ENCODE measurements around the gene RALGDS.

The RALGDS gene

DNA sequence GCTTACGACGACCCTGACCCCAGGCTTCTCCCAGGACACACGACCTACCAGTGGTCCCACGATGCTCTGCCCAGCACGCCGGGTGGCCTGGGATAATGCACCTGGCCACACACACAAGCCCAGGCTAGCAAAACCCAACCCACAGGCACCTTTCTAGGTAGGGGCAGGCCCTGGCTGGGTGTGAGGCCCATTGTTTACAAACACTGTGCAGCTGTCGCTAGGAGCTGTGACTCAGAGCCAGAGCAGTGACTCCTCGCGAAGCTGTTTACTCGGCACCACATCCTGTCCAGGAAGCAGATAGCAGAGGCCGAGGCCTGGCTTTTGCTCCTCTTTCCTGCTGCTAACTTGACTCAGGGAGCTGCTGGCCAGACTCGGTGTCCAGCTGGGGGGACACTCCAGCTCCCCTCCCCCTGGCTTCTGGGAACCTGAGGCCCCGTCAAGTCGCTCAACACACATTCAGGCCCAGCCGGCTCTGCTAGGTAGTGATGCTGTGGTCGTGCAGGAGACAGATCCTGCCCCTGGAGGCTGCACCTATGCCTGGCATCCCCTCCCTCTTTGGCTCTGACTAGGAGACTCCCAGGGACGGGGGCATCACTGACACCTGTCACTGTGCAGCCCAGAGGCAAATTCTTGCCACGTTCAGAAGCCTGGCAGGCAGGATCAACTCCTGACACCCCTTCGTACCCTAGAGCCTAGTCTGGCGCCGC, 12.8 kb upstream of the RALGDS start:
- peak; percentile 95 for DNase-seq

- peak; percentile 46 for DNase-seq
Observed at GRCh38 chr9:133132174-133132573, 11.1 kb upstream of the RALGDS start.

GRCh38 chr9:133131506-133131905, 10.5 kb upstream of the RALGDS start:
- DNase-seq = no peak

DNA sequence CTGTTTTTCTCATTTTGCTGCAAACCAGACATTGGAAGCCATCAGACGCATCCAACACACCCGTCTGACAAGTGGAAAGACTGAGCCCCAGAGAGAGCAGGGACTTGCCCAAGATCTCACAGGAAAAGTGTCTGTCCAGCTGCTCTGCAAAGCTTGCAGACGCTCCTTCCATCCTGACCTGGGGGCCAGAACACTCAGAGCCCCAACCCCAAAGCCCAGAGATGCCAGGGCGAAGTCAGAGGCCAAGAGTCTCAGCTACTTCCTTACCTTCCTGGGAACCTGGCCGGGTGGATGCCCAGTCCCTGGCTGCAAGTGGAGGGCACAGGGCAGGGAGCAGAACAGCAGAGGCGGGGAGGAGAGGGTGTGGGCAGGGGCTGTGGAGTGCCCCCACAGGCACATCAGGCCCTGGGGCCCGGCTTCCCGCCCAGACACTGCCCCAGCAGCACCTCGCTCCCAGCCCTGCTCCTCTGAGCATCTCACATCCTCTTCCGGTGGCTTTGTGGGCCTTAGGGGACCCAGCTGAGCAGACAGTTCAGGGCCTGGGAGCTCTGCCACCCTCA, 9.7 kb upstream of the RALGDS start:
- DNase-seq = peak; percentile 79

DNA sequence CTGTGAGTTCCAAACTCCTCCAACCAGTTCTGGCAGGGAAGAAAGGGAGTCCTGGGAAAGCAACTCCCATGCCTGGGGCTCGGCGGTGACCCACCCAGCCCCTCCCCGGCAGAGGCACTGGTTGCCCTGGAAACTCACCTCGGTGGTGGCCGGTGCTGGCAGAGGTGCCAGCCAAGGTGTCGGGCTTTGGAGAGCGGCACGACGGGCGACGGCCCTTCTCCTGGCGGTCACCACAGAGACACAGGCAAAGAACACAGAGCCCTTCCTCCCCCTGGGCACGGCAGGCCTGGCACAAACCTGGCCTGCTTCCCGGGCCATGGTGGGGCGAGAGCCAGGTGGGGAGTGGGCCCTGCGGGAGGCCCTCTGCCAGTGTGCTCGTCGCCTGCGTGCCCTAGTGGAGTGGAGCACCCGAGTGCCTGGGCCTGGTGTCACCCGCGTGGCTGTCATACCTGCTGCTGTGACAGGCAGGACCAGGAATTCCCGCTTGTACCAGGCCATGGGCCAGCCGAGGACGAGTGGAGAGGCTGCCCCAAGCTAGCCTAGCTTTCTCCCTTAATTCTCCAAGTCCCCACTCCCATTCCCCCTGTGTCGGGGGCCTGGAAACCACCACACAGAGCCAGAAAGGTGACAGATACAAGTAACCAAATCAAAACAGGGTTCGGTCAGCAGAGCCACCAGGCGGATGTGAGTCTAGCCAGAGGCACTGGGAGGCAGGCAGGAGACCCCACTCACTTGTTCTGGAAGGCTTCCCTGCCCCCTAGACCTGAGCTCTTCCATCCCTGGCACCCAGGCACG, 8.2 kb upstream of the RALGDS start:
- peak; percentile 69 for DNase-seq

DNA sequence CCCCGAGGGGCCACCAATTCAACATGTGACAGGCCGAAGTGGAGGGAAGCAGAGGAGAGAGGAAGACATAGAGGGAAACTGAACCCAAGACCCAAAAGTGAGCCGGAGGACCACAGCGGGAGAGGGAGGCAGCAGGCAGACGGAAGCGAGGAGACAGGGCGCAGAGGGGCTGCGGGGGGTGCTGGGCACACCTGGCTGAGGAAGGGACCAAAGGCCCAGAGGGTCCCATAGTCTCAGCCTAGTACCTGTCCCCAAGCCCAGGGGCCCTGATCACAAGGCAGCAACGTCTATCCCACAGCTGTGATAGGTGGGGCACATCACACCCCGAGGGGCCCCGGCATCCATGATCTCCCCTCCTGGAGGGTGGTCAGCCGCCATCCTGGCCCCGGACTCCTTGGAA, 7.1 kb upstream of the RALGDS start:
- DNase-seq = no peak

DNA sequence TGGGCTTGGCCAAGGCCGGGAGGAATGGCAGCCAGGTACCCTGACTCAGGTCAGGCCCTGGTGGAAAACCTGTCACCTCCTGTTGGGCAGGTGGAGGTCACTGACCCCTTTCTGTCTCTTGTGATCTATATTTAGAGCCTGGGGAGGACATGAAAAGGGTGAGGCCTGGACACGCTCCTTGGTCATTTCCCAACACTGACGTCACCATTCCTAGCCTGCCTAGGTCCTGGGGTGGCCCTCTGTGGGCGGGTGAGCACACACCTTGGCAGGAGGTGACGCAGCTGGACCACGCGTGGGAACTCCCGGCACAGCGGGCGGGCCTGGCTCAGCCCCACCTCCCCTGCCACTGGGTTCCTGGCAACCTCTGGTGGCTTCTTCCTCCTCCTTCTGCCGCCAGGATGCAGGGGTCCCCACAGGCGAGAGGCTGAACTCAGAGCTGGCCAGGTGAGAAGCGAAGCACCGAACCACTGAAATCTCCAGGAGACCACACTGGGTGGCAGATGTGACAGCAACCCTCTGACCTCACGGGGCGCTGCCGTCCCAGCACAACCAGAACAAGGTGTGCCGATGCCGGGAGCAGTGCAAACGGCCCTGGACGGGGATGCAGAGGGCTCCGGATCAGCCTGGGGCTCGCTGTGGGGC, 6.4 kb upstream of the RALGDS start:
- DNase-seq = peak; percentile 86

DNA sequence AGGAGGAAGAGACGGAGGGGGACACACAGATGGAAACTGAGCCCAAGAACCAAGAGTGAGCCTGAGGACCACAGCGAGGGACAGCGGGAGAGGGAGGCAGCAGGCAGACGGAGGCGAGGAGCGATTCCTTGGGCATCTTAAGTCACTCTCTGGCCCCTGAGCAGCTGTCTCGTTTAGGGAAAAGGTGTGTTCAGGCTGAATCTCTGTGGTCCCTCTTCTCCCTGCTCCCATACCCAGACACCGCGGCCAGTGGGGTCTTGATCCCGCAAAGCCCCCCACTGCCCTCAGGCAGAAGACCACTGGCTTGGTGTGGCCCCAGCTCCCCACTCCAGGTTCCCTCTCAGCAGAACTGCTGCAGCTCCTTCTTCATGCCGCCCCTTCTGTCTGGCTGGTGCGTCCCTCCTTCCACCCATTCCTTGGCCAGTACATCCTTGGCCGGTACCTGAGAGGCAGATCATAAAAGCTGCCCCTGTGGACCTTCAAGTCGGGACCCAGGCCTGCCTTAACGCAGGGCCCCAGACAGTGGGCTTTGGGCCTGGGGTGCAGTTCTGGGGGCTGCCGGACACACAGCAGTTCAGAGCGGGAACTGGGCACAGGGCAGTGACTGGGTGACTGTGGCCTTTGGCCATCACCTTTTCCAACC, 5.8 kb upstream of the RALGDS start:
- DNase-seq = no peak

- peak; percentile 34 for DNase-seq
Observed at GRCh38 chr9:133125941-133126696, 5.1 kb upstream of the RALGDS start.

GRCh38 chr9:133124907-133125275, 3.9 kb upstream of the RALGDS start:
- no peak for DNase-seq

DNA sequence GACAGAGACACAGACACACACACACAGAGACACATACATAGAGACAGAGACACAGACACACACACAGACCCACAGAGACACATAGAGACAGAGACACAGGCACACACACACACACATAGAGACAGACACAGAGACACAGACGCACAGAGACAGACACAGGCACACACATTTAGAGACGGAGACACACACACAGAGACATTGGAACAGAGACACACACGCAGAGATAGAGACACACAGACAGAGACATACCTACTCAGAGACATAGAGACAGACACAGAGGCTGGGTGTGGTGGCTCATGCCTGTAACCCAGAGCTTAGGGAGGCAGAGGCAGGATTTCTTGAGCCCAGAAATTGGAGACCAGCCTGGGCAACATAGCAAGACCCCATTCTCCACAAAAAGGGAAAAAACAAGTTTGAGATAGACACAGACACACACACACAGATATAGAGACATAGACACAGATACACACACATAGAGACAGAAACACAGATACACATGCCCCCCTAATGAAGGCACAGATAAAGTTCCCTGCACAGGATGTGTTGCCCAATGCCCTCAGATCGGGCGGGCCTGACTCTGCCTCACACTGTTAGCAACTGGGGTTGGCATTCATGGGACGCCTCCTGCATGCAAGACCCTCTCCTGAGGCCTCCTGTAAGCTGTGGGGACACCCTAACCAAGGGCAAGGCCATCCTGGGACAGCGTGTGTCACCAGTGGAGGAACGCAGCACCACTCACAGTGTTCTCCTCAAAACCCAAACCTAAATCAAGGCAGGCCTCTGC, 3.3 kb upstream of the RALGDS start:
- no peak for DNase-seq

- no peak for DNase-seq
Observed at GRCh38 chr9:133122935-133123611, 2.0 kb upstream of the RALGDS start.

DNA sequence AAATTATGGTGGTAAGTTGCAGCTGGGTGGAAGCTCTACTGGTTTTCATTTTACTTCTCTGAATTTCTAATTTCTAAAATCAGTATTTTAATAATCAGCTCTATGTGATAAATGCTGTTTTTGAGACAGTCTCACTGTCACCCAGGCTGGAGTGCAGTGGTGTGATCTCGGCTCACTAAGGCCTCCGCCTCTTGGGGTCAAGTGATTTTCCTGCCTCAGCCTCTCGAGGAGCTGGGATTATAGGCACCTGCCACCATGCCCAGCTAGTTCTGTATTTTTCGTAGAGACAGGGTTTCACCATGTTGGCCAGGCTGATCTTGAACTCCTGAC, 1.5 kb upstream of the RALGDS start:
- DNase-seq = no peak

DNA sequence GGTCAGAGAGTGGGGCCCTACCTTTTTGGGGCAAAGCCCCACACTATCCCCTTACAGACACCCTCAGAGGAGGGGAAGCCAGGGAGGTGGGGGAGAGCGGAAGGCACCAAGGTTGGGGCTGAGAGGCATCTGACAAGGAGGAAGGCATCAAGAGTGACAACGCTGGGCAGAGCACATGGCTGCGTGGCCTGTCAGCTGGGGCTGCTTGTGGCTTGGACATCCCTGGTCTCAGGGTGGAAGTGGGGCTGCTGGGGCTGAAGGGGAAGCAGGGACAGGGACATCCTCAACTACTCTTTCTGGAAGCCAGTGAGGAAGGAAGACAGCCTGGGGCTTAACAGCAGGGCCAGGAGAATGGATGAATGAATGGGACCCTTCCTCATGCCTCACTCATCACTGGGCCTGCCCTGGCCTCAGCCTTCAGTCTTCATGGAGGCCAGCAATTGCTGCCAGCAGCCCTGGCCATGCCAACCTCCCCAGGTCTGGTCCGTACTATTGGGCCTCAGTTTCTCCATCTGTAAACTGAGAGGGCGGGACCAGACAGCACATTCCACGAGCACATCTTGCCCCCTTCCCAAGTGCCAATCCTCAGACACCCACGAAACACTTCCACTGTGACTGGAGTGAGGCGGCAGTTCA, 993 bp upstream of the RALGDS start:
- peak; percentile 70 for DNase-seq

DNA sequence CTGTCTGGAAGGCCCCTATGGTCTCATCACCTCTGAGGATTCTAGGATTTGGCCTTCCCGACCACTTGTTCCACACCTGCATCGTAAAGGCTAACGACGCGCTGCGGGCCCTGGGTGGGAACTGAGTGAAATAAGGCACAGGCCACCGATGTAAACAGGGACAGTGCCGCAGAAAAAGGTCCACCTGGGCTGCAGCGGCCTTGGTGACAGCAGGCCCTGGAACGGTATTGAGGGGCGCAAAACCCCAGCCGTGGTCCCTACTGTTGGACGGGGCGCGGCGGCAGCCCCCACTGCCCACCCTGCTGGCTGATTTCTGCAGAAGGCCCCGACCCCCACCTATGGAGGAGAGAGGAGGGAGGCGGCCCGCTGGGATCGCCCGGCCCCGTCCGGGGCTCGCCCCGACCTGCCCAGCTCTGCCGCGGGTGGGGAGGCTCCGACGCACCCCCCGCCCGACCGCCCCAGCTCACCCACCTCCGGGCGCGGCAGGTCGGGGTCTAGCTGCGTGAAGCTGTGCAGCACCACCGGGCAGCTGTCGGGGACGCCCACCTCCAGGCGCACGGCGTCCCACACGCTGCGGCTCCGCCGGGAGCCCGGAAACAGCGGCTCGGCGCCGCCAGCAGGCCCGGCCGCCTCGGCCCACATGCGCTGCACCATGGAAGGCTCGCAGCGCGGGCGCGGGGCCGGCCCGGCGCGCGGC, 391 bp downstream of the RALGDS start:
- no peak for DNase-seq

DNA sequence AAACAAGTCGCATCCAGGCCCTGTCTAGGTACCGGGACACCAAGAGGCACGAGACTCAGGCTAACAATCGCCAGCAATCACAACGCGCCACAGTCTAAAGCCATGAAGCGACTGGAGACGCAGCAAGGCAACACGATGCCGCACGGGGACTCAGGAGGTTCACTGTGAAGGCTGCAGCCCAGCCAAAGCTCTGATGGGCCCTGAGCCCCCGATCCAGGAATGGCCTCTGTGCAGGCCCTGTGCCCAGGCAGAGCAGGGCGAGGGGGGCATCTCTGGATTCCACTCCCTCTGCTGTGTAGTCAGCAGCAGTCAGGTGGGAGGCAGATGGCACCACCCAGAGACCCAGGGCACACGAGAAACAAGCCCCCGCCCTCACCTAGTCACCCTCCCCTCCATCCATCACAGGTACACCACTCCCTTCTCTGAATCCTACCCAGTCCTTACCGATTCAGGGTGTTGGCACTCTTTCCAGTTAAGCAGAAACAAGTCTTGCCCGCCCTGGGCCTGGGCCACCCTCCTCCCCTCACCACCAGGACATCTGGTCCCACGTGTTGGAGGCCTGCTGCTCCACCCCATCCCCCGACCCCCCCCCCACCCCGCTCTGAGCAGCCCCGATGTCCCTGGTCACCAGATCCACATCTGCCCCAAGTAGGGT, 1.1 kb downstream of the RALGDS start:
- no peak for DNase-seq

GRCh38 chr9:133119103-133119845, 1.8 kb downstream of the RALGDS start:
- no peak for DNase-seq

DNA sequence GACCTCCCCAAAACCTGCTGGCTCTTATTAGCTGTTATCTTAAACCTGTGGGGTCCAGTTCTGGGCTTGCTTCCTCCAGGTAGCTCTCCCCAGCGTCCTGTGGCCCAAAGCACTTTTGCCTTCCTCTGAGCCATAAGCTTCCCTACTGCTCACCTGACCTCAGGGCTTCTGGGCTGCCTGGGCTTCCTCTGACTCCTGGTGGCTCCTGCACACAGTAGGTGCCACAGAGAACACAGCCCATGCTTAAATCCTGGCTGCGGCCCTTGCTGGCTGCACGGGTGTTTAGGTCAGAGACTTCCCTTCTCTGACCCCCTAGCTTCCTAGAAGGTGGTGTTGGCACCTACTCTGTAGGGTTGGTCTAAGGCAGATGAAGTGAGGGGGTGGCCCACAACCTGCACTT, 2.5 kb downstream of the RALGDS start:
- no peak for DNase-seq

GRCh38 chr9:133118179-133118520, 2.9 kb downstream of the RALGDS start:
- no peak for DNase-seq
